H7 (cell line): Measurements from ENCODE around the gene TIE1. TPM values are rescaled to one million over a fixed set of nuclear protein-coding genes. Genes with fewer than 3 reads are reported as not detected.
A peak's percentile ranks its signal among the peaks of the same experiment; 100 is the strongest.

Source experiments
- DNase-seq: peaks from one replicate; pipeline ENCODE4 v3.0.0; 2012
- H3K27me3 ChIP-seq: 2 replicates; pipeline ENCODE4 v1.6.0; 2011; ENCODE audit warnings: mild to moderate bottlenecking, low read length; ENCODE audit not compliant: control insufficient read depth, insufficient read depth
- H3K36me3 ChIP-seq: replicated peaks from 2 replicates; pipeline ENCODE4 v1.5.1; 2011; ENCODE audit warnings: low read length; ENCODE audit not compliant: control insufficient read depth, insufficient read depth
- H3K4me3 ChIP-seq: 2 replicates; pipeline ENCODE4 v1.5.1; 2011; ENCODE audit warnings: low read depth, mild to moderate bottlenecking, control low read depth, low read length, moderate library complexity; ENCODE audit not compliant: insufficient read depth
- total RNA-seq: library from RNA; depleted of rRNA; stranded (reverse); fragments of >200 nt; shearing (Covaris generic); gene quantifications from 2 replicates; pipeline ENCODE4 v1.2.3, GENCODE V29; 2014

TIE1 gene
- total RNA-seq, 1 experiment from 2014 or later: 2.6 TPM

DNA sequence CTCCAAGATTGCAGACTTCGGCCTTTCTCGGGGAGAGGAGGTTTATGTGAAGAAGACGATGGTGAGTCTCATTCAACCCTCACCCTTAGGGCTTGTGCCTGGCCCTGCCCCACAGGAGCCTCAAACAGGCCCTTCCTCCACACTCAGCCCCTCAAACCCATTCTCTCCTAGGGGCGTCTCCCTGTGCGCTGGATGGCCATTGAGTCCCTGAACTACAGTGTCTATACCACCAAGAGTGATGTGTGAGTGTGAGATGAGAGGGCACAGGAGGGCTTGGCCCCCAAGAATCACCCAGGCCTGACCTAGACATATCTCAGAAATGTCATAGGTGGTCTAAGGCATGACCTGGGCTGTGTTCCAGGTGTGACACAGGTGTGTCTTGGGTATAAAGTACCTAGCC is 18.5 kb downstream of the TIE1 start:
- no peak overlapping the region for H3K4me3 ChIP-seq
- no peaks in the 10 kb centered on the region for H3K36me3 ChIP-seq
- H3K27me3 ChIP-seq: no peaks in the 10 kb centered on the region
- no peak for DNase-seq

DNA sequence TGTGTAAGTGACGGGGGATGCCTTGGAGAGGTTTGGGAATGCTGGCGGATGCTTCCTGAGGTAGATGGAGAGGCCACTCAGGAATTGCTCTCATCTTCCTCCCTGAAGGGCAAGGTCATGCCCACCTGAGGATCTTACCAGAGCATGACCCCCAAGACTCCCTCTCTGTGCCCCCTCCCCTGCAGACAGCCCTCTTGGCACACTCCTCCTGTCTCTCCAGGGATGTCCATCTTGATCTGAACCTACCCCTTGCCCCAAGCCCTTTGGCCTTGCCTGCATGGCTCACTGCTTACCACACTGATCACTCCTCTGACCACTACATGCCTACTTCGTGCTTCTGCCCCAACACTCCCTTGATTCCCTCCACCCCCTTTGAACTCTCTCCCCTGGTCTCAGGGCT is 19.0 kb downstream of the TIE1 start:
- Histone ChIP-seq H3K36me3 (no peaks in the 10 kb centered on the region), H3K27me3 (no peaks in the 10 kb centered on the region), H3K4me3 (no peak overlapping the region)
- DNase-seq: no peak

DNA sequence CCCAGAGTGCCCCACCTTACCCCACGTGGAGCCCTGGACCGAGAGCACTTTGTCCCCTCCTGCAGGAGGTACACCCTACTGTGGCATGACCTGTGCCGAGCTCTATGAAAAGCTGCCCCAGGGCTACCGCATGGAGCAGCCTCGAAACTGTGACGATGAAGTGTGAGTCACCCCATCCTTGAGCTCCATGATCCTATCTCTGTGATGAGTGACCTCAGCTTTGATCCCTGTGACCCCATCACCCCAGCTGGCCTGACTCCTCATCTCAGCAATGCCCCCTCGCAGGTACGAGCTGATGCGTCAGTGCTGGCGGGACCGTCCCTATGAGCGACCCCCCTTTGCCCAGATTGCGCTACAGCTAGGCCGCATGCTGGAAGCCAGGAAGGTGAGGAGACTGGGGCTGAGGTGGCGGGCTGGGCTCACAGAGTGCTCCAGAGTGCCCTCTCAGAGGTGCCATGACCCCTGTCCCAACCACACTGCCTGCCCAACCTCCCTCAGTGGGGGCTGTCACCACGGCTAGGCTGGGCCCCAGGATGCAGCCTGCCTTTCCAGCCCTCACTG is 20.6 kb downstream of the TIE1 start:
- no peak overlapping the region for H3K4me3 ChIP-seq
- no peaks in the 10 kb centered on the region for H3K27me3 ChIP-seq
- no peak for DNase-seq
- no peaks in the 10 kb centered on the region for H3K36me3 ChIP-seq

DNA sequence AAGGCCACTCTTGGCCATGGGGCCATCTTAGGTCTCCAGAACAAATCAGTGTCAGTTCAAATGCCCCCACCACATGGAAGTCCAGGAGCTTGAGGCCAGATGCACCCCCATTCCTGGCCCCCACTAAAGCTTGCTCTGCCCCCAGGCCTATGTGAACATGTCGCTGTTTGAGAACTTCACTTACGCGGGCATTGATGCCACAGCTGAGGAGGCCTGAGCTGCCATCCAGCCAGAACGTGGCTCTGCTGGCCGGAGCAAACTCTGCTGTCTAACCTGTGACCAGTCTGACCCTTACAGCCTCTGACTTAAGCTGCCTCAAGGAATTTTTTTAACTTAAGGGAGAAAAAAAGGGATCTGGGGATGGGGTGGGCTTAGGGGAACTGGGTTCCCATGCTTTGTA is 21.7 kb downstream of the TIE1 start:
- Histone ChIP-seq H3K4me3 (no peak overlapping the region), H3K27me3 (no peaks in the 10 kb centered on the region), H3K36me3 (no peaks in the 10 kb centered on the region)
- no peak for DNase-seq

DNA sequence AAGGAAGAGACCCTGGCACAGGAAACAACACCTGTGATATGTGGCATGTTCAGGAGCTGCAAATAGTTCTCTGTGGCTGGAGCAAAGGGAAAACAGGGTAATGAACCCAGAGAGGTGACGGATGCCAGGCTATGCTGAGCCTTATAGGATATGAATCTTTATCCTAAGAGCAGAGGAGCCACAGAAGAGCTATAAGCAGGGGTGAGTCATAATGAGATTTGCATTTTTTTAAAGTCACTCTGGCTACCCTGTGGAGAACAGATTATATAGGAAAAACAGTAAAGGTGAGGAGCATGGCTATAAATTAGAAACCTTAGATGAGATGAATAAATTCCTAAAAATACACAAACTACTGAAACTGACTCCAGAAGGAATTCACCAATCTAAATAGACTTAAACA is 24.0 kb downstream of the TIE1 start:
- no peak for DNase-seq
- no peak overlapping the region for H3K4me3 ChIP-seq
- no peaks in the 10 kb centered on the region for H3K27me3 ChIP-seq
- no peaks in the 10 kb centered on the region for H3K36me3 ChIP-seq

DNA sequence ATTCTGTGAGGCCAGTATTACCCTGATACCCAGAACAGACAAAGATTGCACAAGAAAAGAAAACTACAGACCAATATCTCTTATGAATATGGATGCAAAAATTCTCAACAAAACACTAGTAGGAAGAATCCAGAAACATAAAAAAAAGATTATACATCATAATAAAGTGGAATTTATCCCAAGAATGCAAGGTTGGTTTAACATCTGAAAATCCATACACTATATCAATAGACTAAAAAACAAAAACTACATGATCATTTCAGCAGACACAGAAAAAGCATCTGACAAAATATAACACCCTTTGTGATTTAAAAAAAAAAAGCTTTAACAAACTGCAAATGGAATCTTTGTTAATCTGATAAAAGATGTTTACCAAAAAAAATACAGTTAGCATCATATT is 24.6 kb downstream of the TIE1 start:
- no peaks in the 10 kb centered on the region for H3K36me3 ChIP-seq
- H3K27me3 ChIP-seq: no peaks in the 10 kb centered on the region
- H3K4me3 ChIP-seq: no peak overlapping the region
- DNase-seq: no peak

DNA sequence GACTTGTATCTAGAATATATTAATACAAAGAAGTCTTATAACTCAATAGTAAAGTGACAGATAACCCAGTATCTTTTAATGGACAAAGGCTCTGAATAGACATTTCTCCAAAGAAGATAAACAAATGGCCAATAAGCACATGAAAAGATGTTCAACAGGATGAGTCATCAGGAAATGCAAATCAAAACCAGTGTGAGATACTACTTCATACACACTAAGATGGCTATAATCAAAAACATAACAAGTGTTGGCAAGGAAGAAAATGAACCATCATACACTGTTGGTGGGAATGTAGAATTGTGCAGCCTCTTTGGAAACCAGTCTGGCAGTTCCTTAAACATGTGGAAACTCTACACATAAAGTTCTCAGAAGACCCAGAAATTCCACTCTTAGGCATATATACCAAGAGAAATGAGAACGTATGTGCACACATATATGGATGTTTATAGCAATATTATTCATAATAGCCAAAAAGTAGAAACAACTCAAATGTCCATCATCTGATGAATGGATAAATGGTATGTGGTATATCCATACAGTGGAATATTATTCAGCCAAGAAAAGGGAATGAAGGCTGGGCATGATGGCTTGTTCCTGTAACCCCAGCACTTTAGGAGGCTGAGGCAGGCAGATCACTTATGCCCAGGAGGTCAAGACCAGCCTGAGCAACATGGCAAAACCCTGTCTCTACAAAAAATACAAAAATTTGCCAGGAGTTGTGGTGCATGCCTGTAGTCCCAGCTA is 26.9 kb downstream of the TIE1 start:
- Histone ChIP-seq H3K36me3 (no peaks in the 10 kb centered on the region), H3K4me3 (no peak overlapping the region), H3K27me3 (no peaks in the 10 kb centered on the region)
- no peak for DNase-seq

DNA sequence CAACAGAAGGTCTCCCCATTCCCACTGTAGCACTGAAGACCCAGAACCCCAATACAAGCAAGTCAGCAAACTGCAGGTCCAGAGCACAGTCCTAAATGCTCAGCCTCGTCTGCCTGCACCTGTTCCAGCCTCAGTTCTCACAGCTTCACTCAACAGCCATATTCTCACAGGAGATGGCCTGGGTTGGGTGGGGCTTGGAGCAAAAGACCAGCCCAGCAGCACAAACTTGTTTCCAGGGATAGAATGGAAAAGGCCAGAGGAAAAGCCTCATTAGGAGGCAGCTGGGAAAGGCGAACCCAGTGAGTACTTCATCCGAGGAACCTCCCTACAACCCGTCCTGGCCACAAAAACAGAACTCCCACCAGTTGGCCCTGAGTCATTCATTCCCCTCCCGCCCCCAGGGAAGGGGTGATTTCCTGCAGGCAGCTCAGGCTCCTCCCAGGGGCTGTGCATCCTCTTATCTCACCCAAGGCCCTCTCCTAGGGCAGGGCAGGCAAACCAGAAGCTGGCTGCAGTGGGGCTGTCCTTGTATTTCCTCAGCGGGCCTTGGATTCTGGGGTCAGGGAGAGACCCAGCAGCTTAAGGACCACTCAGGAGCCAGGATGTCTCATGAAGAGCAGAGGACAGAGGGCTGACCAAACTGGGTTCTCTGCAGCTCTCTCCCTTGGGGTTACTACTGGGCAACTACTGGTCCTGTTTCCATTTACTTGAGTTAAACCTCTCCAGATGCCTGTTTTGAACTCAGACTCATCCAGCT is 29.4 kb downstream of the TIE1 start:
- Histone ChIP-seq H3K36me3 (no peaks in the 10 kb centered on the region), H3K4me3 (no peak overlapping the region), H3K27me3 (no peaks in the 10 kb centered on the region)
- peak; percentile 80 for DNase-seq

DNA sequence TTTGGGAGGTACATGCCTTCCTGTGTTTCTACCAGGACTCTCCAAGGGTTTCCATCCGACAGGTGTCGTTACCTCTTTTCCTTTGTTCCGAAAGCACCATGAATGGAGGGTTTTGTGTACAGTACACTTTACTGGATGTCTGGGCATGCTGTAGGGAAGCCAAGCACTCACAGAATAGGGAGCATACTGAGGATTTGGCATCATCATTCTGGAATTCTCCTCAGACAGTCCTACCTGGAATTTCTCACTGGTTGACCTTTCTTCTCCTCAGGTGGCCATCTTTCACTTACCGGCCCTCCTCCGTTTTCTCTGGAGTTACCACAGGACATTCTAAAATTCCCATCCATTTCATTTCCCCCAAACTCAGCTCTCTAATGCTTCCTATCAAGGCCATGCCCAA is 30.9 kb downstream of the TIE1 start:
- Histone ChIP-seq H3K36me3 (no peaks in the 10 kb centered on the region), H3K4me3 (no peak overlapping the region), H3K27me3 (no peaks in the 10 kb centered on the region)
- no peak for DNase-seq

DNA sequence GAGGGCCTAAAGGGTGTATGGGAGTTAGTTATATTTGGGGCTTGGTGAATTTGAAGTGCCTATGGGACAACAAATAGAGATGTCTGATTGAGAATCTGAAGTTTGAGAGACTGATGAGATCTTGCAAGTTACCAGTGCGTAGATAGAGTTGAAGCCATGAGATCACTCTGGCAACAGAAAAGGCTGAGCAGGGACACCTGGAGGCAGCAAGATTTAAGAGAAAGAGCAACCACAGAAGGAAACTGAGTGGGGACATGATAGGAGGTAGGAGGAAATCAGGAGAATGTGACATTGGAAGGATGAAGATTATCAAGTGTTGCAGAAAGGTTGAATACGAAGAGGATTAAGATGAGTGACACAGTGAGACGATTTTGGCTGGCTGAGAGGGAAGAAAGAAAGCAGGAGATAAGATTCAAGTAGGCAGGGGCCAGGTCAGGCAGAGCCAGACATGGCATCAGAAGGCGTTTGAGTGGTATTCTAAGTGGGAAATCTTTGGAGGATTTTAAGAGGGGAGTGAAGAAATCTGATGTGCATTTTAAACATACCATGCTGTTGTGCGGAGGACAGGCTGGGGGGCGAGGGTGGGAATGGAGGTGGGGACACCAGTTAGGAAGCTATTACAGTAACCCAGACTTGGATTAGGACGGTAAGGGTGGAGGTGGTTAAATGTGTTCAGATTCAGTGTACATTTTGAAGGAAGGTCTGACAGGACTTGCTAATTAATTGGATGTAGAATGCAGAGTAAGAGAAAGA is 33.8 kb downstream of the TIE1 start:
- no peak for DNase-seq
- H3K27me3 ChIP-seq: no peaks in the 10 kb centered on the region; the same call in 1 of the 2 replicates
- no peak overlapping the region for H3K4me3 ChIP-seq
- H3K36me3 ChIP-seq: no peaks in the 10 kb centered on the region

DNA sequence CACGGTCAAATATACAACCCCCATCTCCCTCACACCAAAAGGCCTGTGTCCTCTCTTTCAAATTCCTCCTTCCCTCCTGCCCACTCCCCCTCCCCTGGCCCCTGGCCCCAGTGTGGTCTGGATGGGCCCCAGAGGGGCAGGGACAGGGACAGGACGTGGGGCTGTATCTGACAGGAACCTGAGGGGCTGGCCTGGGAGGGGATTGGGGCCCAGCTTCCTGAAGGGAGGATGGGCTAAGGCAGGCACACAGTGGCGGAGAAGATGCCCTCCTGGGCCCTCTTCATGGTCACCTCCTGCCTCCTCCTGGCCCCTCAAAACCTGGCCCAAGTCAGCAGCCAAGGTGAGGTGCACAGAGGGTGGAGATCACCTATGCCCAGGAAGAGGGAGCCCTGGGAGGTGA is 36.8 kb downstream of the TIE1 start, which contains the start of gene MPL:
TSS of gene MPL (plus strand) at position 231 of the 400 bp plus-strand sequence. CDS start at position 262, 31 bp downstream.
- Histone ChIP-seq H3K4me3 (no peak within 1 kb of the TSS), H3K36me3 (no peaks in the 10 kb centered on the region), H3K27me3 (no peaks in the 10 kb centered on the region; the same call in 1 of the 2 replicates)
- DNase-seq: no peak

DNA sequence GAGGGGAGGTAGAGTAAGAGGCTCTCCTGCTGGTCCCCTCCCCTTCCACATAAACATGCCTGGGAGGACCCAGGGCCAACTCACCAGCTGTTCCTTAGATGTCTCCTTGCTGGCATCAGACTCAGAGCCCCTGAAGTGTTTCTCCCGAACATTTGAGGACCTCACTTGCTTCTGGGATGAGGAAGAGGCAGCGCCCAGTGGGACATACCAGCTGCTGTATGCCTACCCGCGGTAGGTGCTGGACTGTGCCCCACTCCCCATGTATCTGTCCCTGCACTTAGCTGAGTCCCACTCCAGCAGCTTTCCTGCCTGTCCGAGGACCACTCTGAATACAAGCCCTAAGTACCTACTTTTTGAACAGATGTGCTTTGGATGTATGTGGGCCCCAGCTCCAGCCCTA is 37.2 kb downstream of the TIE1 start:
- no peaks in the 10 kb centered on the region; the same call in 1 of the 2 replicates for H3K27me3 ChIP-seq
- H3K4me3 ChIP-seq: no peak overlapping the region
- H3K36me3 ChIP-seq: no peaks in the 10 kb centered on the region
- no peak for DNase-seq

DNA sequence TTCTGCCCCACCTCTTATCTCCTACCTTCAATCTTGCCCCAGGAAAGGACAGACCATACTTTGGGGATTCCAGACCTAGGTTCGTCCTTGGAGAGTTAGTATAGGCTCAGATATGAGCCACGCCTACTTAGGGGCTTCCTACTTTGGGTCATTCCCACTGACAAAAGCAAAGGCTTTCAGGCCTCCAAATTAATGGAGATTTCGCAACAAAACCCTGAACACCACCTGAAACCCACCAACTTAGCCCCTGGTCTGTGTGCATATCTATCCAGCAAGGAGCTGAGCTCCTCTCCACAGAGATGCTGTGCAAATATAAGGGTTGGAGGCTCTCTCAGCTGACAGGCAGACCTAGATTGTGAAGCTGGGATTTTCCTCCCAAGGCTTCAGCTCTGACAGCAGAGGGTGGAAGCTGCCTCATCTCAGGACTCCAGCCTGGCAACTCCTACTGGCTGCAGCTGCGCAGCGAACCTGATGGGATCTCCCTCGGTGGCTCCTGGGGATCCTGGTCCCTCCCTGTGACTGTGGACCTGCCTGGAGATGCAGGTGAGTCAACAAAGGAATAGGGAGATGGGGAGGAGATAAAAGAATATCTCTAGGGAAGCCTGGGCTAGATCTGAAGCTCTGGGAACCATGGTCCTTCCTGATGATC is 38.9 kb downstream of the TIE1 start:
- DNase-seq: no peak
- Histone ChIP-seq H3K4me3 (no peak overlapping the region), H3K27me3 (no peaks in the 10 kb centered on the region; the same call in 1 of the 2 replicates), H3K36me3 (no peaks in the 10 kb centered on the region)

DNA sequence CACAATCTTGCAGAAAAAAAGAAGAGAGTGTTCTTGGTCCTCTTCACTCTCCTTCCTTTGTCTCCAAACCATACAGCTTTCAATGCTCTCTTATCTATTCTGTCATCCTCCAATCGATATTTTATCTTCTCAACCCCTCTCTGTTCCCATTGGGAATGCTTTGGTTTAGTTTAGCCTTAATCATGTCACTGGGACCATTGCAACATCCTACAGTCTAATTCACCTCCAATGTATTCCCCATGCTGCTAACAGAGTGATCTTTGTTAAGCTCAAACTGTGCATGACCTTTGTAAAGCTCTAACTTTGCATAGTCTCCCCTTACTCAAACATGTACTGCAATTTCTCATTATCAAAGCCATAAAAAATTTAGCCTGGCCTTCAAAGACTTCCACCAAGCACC is 39.8 kb downstream of the TIE1 start:
- Histone ChIP-seq H3K4me3 (no peak overlapping the region), H3K36me3 (no peaks in the 10 kb centered on the region), H3K27me3 (no peaks in the 10 kb centered on the region; the same call in 1 of the 2 replicates)
- no peak for DNase-seq
